HG02623 (cell line): Measurements from ENCODE around the gene CEP350.
A peak's percentile ranks its signal among the peaks of the same experiment; 100 is the strongest.

Experiments used
- ATAC-seq: cut with Tn5 transposase; IDR thresholded peaks from one replicate; pipeline ENCODE4 v1.9.1; 2021; ENCODE audit warnings: moderate library complexity; ENCODE audit not compliant: unreplicated experiment

The CEP350 gene

DNA sequence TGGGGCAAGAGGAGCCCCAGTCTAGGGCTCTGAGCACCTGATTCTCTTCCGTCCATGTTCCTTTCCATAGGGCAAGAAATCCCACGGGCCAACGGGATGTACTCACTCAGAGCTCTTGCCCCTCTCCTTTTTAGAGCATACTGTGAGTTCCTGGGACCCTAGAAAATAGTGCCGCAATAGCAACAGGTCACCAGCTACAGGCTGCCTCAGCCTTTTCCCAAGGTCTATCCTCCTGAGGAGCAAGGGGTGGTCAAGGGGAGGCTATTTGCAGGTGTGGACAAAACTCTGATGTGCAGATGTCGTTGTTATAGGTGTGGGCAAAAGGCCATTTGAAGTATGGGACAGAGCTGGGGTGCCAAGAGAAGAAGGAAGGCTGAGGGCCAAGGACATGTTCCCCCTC lies 198.4 kb downstream of the CEP350 start:
- no peak for ATAC-seq

DNA sequence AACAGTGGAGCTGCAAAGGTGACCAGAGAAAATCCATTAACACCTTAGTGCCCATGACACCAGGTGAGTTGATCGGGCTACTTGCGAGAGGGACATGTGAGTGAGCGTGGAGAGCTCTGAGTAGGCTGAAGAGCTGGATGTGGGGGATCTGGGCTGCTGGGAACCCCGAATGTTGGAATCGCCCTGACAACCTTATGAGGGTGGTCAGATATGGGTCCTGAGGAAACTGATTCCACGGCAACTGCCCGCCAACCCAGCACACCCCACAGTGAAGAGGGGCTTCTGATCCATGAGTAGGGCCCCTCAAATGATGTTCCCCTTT lies 199.4 kb downstream of the CEP350 start:
- no peak for ATAC-seq

DNA sequence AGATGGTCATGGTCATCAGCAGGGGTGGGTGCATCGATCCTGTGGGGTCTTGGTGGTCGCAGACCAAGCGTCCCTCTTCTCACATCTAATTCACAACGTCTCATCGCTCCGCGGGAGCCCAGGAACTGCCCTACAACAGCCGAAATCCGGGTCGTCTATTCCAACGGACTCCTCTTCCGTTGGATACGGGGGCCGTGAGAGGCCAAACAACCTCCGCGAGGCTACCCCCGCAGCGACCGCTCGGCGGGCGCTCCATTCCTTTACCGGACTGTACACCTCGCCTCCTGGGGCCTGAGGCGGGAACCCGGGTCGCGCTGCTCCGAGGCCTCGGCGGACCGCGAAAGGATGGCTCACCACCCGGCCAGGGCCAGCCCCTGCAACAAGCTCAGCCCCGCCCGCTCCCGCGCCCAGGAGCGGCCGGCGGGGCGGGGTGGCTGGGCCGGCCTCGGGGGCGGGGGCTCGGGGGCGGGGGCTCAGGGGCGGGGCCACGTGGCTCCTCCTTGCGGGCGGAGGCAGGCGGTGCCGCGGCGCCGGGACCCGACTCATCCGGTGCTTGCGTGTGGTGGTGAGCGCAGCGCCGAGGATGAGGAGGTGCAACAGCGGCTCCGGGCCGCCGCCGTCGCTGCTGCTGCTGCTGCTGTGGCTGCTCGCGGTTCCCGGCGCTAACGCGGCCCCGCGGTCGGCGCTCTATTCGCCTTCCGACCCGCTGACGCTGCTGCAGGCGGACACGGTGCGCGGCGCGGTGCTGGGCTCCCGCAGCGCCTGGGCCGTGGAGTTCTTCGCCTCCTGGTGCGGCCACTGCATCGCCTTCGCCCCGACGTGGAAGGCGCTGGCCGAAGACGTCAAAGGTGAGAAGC lies 199.9 kb downstream of the CEP350 start, which contains the start of gene QSOX1:
Gene QSOX1, plus strand, starts transcription at position 545 of the 857 bp plus-strand sequence. Its CDS starts 39 bp downstream, at position 584.
- ATAC-seq, result peak; percentile 87

DNA sequence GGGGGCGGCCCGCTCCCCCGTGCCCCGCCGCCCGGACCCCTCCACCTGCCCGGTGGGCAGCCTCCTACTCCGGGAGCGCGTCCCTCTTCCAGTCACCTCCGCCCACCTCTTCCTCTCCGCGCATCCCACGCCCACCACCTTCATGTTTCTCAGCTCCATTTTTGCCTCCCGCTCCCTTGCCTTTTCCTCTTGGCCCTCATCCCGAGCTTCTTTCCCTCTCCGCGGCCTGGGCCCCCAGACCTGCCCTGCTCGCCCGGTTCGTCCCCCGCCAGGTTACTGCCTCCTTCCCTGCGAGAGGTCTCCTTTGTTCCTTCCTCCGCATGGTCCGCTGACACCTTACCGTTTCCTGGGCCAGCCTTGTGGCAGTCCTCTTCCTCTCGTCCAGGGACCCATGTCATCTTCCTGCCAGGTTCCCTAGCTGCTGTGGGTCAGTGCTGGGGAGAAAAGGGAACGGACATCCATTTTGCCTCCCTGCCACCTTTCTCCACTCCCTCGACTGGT lies 200.6 kb downstream of the CEP350 start:
- ATAC-seq, result no peak

DNA sequence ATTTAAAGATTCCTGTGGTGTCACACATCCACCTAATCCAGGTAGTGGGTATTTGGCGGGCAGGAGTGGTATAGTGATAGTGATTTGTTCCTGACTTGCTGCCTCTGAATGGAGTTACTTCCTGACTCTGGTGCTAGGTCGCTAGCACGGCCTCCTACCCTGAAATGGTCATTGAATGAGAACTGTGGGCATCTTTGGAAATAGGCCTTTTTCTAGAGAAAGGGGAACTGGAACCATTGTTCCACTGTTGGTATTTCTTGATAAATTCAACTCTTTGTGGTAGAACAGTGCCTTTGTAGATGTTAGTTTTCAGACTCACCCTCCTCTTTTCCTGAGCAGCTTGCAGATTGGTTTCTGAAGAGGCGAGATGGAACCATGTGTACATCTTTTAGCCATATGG lies 201.6 kb downstream of the CEP350 start:
- ATAC-seq, result no peak

DNA sequence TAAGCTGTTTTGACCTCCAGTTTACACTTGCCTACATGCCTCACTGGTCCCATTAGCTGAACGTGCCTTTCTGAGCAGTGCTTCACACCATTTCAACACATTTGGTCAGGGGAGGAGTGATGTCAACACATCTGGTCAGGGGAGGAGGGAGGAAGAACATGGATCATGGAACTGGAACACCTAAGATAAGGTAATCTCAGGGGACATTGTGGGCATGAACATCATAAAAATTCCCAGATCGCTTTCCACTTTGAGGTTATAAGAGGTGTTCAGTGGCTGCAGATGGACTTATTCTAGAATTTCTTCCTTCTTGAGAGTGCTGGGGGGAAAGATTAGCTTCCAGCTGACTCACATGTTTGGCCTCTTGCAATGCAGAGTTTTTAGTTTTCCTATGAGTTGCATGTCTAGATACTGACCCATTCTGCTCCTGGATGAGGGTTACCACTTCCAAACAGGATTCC lies 202.1 kb downstream of the CEP350 start:
- ATAC-seq, result no peak

DNA sequence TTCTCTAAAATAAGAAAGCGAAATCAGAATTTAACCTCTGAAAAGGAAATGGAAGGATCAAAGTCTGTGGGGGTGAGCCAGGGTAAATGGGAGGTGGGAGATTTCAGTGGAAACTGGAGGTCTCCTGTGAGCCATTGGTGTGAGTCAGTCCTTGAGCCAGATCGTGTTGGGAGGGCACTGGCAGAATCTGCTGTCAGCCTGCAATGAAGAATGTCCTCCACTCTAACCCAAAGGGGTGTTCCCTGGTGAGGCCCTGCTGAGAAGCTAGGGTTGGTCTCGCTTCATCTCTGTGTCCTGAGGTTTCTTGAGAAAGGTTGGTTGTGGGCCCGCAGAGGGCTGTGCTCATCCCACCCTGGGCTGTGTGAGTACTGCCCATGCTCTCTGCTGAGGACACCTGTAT lies 202.5 kb downstream of the CEP350 start:
- ATAC-seq, result no peak

DNA sequence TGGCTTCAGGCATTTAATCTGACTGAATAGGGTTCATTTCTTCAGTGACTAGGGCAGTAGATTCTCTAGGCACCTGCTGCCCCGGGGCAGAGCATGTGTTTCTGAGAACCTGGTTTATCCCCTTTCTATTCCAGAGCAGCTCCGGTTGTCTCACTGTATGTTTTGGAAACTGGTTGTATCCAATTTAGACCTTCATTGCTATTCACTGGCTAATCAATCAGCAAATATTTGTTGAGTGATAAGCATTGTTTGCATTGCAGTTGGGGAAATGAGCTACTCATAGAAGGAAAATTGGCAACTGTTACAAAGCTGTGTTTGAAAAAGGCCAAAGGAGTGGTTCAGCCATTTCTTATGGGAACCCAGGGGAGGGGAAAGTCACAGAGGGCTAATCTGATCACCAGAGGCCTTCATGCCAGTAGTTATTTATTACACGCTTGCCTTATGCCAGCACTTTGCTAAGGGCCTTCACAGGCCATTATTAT lies 203.0 kb downstream of the CEP350 start:
- no peak for ATAC-seq

DNA sequence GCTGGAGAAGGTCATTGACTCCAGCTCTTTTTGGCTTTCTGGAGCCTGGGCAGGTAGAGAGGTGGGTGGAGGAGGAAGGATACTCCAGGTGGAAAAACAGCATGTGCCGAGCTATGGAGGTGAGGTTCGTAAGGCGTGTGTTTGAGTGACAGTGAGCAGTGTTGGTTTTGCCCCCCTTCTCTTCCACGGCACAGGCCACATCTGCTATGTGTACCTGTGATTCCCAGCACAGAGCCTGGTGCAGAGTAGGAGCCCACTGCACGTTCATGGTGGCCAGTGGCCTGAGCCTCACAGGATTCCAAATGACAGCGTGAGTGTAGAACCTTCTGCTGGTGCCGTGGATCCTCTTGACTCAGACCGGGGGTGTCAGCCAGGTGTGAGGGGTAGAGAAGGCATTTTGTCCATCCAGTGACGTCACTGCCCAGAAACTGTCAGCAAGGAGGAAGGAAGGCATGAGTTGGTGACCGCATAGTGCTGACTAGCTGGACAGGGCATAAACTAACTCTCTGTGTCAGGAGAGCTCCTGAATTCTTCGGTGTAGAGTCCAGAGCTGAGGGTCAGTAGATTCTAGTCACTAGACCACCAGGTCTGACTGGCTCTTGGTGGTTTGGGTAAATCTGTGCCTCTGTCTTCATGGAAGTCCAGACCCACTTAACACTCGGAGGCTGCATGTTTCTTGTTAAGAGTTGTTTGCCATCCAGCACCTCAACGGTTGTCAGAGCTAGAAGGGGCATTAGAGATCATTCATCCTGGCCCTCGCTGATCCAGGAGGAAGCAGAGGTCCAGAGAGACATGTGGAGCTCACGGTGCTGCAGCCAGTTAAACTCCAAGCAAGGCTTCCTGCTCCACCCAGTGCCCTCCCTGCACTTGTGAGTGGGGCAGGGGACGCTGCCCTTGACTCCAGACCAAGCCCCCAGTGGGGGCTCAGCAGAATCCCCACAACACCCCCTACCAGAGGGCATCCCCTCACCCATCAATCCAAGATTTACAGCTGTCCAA lies 203.8 kb downstream of the CEP350 start:
- ATAC-seq, result no peak

DNA sequence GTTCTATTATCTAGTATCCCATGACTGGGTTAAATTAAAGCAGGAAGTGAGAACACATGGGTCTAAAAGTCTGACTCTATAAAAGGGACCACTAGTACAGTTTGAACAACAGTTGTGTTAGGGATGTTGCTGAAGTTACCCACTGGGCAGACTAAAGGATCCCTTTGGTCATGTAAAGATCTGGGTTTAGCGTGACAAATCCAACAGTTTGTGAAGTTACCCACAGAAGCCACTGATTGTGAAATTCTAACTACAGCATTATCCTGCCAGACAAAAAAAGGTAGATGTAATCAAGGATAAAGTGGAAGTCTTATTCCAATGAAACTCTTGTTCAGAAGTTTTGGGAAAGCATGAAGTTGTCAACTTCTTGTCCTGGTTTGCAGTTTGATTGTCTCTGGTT lies 205.7 kb downstream of the CEP350 start:
- no peak for ATAC-seq

DNA sequence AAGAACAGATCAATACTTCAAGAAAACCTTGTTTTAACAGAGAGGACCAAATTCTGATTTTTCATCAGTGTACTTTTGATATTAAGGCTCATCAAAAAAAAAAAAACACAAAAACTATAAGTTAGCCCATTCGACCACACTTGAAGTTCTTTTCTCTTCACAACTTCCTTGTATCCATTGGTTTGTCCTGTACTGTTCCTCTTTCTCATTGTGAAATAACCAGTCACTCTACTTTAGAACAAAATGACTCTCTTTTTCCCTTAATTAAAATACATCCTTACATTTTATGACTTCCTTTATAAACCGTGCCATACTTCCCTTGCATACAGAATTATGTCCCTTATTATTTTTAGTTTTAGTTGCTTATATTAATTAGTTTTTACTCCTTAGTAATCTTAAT lies 208.4 kb downstream of the CEP350 start:
- ATAC-seq, result no peak
